ENCODE measurements around the gene ASF1B. TPM values are rescaled to one million over a fixed set of nuclear protein-coding genes. Genes with fewer than 3 reads are reported as not detected.
A peak's percentile ranks its signal among the peaks of the same experiment; 100 is the strongest.

Gene ASF1B
- total RNA-seq, 1 experiment from 2014 or later, result 109 TPM

DNA sequence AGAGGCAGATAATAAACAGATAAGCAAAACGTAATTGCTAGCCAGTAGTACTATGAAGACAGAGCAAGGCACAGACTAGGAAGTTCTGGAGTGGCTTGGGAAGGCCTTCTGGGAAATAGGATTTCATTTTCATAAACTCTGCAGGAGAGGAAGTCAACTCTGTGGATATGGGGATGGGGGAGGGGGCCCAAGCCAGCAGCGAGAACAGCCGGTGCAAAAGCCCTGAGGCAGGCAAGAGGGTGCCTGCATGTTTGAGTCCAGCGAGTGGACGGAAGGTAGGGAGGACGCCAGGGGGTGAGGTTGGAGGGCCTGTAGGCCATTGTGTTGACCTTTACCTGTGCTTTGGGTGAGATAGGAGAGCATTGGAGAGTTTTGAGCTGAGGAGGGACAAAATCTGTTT is 9.0 kb upstream of the ASF1B start:
- in situ Hi-C loops (cut with HindIII; ENCODE audit: low pct_unique_long_range_greater_than_20kb, low sequenced_read_pairs), result no loop called here
- no peak for DNase-seq (ENCODE audit: low read depth)

DNA sequence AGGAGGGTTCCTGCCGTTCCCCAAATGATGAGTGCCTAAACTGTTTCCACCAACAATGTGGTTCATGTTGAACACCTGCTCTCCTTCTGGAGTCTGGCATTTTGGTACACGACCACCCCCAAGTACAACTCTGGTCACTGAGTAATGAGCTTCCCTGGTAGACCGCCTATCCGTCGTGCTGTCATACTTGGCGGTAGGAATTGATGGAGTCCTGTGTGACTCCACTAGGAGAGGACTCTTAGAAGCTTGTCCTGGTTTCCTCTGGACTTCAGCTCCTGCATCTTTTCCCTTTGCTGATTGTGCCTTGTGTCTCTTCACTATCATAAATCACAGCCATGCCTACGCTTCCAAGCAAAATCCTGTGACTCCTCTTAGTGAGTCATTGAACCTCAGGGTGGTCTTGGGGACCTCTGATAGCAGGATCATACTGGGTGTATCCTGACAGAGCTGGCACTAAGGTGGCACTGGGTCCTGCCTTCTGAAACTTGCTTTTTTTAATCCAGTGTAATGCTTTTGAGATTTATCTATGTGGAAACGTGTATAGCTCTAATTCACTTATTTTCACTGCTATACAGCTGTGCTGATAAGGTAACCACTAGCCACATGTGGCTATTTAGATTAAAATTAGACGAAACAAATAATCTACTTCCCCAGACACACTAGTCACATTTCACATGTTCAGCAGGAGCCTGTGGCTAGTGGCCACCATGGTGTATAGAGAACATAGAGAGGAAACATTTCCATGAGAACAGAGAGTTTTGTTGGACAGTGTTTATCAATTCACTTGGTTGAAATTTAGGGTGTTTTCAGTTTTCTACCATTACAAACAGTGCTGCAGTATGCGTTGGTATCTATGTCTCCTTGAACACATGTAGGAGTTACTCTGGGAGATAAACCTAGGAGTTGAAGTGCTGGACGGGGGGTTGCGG is 6.1 kb upstream of the ASF1B start:
- no peak for DNase-seq (ENCODE audit: low read depth)
- in situ Hi-C loops (cut with HindIII; ENCODE audit: low pct_unique_long_range_greater_than_20kb, low sequenced_read_pairs), result no loop called here

GRCh38 chr19:14141041-14141440 is 4.7 kb upstream of the ASF1B start:
- in situ Hi-C loops (cut with HindIII; ENCODE audit: low pct_unique_long_range_greater_than_20kb, low sequenced_read_pairs), result no loop called here
- DNase-seq (ENCODE audit: low read depth), result no peak

DNA sequence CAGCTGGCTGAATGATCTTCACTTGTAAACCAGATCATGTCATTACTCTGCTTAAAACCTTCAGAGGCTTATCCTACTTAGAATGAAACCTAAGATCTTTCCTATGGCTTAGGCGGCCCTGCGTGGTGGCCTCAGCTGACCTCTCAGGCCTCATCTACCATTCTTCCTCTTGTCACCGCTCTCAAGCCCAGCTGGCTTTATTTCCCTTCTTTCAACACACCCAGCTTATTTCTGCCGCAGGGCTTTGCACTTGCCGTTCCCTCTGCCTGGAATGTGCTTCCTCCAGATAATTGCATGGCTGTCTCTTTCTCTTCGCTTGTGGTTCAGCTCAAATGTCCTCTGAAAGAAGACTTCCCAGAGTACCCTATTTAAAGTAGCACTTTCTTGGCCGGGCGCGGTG is 3.6 kb upstream of the ASF1B start:
- in situ Hi-C loops (cut with HindIII; ENCODE audit: low pct_unique_long_range_greater_than_20kb, low sequenced_read_pairs), result no loop called here
- DNase-seq (ENCODE audit: low read depth), result no peak

GRCh38 chr19:14138576-14139265 is 2.3 kb upstream of the ASF1B start:
- in situ Hi-C loops (cut with HindIII; ENCODE audit: low pct_unique_long_range_greater_than_20kb, low sequenced_read_pairs), result no loop called here
- DNase-seq (ENCODE audit: low read depth), result peak; percentile 22

DNA sequence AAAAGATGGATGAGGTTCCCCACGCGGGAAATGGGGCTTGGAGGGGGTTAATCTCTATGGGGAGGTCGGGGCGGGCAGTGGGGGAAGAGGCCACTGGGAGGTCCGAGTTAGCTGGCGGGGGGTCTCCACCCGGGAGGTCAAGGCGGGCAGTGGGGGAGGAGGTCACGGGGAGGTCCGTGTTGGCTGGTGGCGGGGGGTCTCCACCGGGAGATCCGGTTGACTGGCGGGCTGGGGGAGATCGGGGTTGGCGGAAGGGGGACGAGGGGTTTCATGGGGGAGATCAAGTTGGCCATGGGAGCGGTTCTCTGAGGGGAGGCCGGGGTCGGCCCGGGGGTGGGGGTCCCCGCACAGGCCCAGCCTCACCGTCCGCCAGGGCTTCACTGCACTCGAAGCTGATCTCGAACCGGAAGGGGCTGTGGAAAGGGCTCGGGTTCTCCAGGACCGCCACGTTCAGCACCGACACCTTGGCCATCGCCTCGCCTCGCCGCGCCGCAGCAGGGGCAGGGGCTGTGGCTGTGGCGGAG is 342 bp downstream of the ASF1B start:
- DNase-seq (ENCODE audit: low read depth), result no peak
- in situ Hi-C loops (cut with HindIII; ENCODE audit: low pct_unique_long_range_greater_than_20kb, low sequenced_read_pairs), result no loop called here

GRCh38 chr19:14135355-14135754 is 1.0 kb downstream of the ASF1B start:
- DNase-seq (ENCODE audit: low read depth), result no peak
- in situ Hi-C loops (cut with HindIII; ENCODE audit: low pct_unique_long_range_greater_than_20kb, low sequenced_read_pairs), result no loop called here

GRCh38 chr19:14127929-14128509 is 8.4 kb downstream of the ASF1B start:
- no peak for DNase-seq (ENCODE audit: low read depth)
- in situ Hi-C loops (cut with HindIII; ENCODE audit: low pct_unique_long_range_greater_than_20kb, low sequenced_read_pairs), result no loop called here

DNA sequence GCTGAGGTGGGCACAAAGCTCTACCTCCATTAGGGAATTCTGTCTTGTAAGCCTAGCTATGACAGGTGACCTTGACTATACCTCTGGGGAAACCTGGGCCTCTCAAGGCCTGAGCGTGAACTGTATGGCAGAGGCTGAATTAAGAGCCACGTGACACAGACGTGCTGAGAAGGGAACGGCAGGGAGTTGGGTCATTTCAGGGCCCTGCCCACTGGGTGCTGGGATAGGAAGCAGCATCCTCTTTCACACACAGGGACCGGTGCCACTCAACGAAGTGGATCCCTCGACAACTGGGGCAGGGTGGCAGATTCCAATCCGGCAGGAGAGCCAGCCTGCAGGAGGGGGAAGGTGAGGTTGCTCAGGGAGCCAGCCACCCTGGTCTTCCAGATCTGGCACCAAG is 9.2 kb downstream of the ASF1B start:
- DNase-seq (ENCODE audit: low read depth), result no peak
- in situ Hi-C loops (cut with HindIII; ENCODE audit: low pct_unique_long_range_greater_than_20kb, low sequenced_read_pairs), result no loop called here

- in situ Hi-C loops (cut with HindIII; ENCODE audit: low pct_unique_long_range_greater_than_20kb, low sequenced_read_pairs), result no loop called here
Measured at GRCh38 chr19:14122924-14123323, 13.5 kb downstream of the ASF1B start.

GRCh38 chr19:14120497-14120780 is 15.9 kb downstream of the ASF1B start:
- in situ Hi-C loops (cut with HindIII; ENCODE audit: low pct_unique_long_range_greater_than_20kb, low sequenced_read_pairs), result no loop called here
- DNase-seq (ENCODE audit: low read depth), result no peak

More at GRCh38 chr19:14122924-14123323, 13.5 kb downstream of the ASF1B start:
- DNase-seq (ENCODE audit: low read depth), result no peak

DNA sequence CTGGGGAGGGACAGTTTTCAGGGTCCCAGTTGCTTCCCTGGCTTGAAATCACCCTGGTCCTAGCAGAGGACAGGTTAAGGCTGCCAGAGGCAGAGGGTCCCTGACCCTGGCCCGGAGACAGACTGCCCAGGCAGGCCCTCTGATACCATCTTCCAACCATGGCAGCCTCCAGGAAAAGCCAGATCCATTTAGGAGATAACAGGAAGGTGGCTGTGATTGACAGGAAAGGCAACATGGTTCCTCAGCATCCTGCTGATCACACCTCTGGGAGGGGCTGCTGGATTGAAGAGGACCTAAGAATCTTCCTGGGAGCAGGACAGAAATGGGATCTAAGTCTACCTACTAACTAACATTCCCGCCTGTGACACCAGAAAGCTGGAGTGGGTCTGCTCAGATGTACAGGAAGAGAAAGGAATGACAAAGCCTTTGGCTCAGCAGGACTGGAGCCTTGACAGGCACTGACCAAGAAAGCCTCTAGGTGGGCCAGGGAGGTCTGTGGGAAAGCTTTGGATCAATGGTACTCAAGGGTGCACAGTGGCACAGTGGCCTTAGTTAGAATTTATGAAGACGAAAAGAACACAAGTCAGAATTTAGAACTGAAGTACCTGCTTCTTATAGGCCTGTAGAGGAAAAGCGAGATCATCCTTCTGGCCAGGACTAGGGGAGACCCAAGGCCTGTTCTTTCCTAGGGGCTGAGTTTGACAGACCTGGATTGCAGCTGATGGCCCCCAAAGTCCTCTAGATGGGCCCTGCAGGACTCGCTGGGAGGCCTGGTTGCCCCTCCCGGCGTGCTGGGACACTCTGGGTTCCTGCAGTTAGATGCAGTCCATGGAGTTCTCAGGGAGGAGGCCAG is 16.5 kb downstream of the ASF1B start:
- no peak for DNase-seq (ENCODE audit: low read depth)
- in situ Hi-C loops (cut with HindIII; ENCODE audit: low pct_unique_long_range_greater_than_20kb, low sequenced_read_pairs), result no loop called here

DNA sequence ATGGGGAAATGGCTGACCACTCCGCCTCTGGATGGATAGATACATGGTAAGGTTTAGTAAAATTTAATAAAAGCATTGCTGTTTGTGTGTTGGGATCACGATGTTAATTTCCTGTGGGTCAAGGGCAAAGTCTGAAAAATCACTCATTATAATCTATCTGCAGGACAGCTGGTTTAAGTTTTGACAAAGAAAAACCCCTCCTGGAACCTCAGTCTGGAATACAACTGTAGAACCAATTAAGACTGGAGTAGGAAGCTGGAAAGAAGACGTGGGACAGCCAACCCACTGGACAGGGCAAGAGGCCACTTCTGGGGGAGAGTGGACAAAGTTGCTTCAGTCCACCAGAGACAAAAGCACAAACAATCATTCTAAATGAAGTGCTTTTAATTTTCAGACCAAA is 17.2 kb downstream of the ASF1B start:
- DNase-seq (ENCODE audit: low read depth), result no peak
- in situ Hi-C loops (cut with HindIII; ENCODE audit: low pct_unique_long_range_greater_than_20kb, low sequenced_read_pairs), result no loop called here

- in situ Hi-C loops (cut with HindIII; ENCODE audit: low pct_unique_long_range_greater_than_20kb, low sequenced_read_pairs), result no loop called here
- DNase-seq (ENCODE audit: low read depth), result no peak
Measured at GRCh38 chr19:14118165-14119051, 18.0 kb downstream of the ASF1B start.

DNA sequence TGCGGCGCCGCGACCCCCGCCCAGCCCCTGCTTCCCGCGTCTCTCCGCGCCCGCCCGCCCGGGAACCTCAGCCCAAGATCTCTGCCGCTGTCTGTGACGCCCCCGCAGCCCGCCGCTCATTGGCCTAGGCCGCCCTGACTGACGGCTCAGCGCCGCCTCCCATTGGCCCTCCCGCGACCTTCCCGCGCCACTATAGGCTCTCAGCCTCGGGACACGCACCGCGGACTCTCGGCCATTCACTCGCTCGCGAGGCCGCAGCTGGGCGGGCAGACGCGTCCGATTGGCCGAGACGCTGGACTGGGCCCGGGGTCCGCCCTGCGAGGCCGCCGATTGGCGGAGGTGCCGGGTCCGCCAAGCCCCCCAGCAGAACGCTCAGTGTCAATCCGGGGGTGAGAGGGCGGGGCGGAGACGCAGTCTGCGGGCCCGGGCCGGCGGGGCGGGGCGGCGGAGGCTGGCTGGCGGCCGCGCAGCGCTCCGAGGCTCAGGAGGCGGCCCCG is 18.7 kb downstream of the ASF1B start, which contains the start of gene PRKACA:
PRKACA (minus strand) TSS at position 95 of the 497 bp plus-strand sequence. CDS start 215 bp downstream, outside the sequence.
- in situ Hi-C loops (cut with HindIII; ENCODE audit: low pct_unique_long_range_greater_than_20kb, low sequenced_read_pairs), result no loop called here

DNA sequence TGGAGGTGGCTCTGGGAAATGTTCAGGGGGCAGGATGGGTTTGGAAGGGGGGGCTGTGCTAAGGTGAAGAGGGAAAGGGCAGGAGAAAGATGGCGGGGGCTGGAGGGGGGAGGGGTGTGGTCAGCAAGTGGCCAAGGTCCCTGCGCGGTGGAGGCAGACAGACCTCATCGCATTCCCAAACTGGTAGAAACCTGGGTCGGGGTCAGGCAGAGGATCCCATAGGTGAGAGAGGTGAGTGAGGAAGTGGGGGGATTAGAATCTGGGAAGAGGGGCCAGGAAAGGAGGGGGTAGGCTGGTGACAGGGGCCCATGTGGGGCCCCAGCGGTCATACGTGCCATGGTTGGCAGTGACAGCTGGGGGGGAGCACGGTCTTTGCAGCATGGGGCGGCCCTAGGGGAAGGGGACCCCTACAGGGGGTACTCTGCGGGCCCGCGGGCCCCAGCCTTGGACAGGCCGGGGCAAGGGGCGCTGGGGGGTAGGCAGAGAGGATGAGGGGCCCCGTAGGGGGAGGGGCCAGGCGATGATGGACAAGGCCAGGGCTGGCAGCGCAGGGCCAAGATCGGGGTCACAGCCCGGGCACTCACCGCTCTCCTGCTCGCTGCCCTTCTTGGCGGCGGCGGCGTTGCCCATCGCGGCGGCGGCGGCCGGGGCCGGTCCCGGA is 19.3 kb downstream of the ASF1B start:
- in situ Hi-C loops (cut with HindIII; ENCODE audit: low pct_unique_long_range_greater_than_20kb, low sequenced_read_pairs), result no loop called here
- no peak for DNase-seq (ENCODE audit: low read depth)

More for the DNA sequence above, 18.7 kb downstream of the ASF1B start, which contains the start of gene PRKACA:
- peak; percentile 99 for DNase-seq (ENCODE audit: low read depth)

- in situ Hi-C loops (cut with HindIII; ENCODE audit: low pct_unique_long_range_greater_than_20kb, low sequenced_read_pairs), result no loop called here
- no peak for DNase-seq (ENCODE audit: low read depth)
Measured at GRCh38 chr19:14116525-14116917, 19.9 kb downstream of the ASF1B start.
